OCI-LY1 (cell line): Measurements from ENCODE around the gene RNU5B-1.

Source experiments
- H2AFZ ChIP-seq: fragments of 200-600 bp; sonication (generic), shearing (Covaris generic); 2 replicates; pipeline ENCODE4 v1.6.0; 2014; ENCODE audit warnings: antibody characterized with exemption, mild to moderate bottlenecking, low read length
- H3F3A ChIP-seq: fragments of 200-600 bp; sonication (generic), shearing (Covaris generic); 2 replicates; pipeline ENCODE4 v1.6.0; 2014; ENCODE audit warnings: mild to moderate bottlenecking, antibody characterized with exemption, low read length, moderate library complexity; ENCODE audit not compliant: insufficient read depth
- H3K27ac ChIP-seq: fragments of 200-600 bp; sonication (generic); 2 replicates; pipeline ENCODE4 v1.5.1; 2014; ENCODE audit warnings: low read length, mixed run types, mild to moderate bottlenecking, low read depth; ENCODE audit not compliant: poor library complexity, severe bottlenecking
- H3K27me3 ChIP-seq: fragments of 200-600 bp; sonication (generic); 2 replicates; pipeline ENCODE4 v1.6.0; 2014; ENCODE audit warnings: antibody characterized with exemption, mild to moderate bottlenecking, low read length, moderate library complexity; ENCODE audit not compliant: insufficient read depth
- H3K36me3 ChIP-seq: fragments of 200-600 bp; sonication (generic); 2 replicates; pipeline ENCODE4 v1.6.1; 2014; ENCODE audit warnings: mild to moderate bottlenecking, antibody characterized with exemption, low read length, moderate library complexity, mixed read lengths; ENCODE audit not compliant: insufficient read depth
- H3K4me1 ChIP-seq: fragments of 200-600 bp; sonication (generic); 2 replicates; pipeline ENCODE4 v1.5.1; 2014; ENCODE audit warnings: mild to moderate bottlenecking, low read length, moderate library complexity; ENCODE audit not compliant: insufficient read depth, severe bottlenecking
- H3K4me2 ChIP-seq: fragments of 200-600 bp; sonication (generic), shearing (Covaris generic); 2 replicates; pipeline ENCODE4 v1.6.1; 2014; ENCODE audit warnings: low read length
- H3K4me3 ChIP-seq: fragments of 200-600 bp; sonication (generic); 2 replicates; pipeline ENCODE4 v1.5.1; 2014; ENCODE audit warnings: low read length, low read depth, mild to moderate bottlenecking, mixed read lengths; ENCODE audit not compliant: poor library complexity, severe bottlenecking
- H3K79me2 ChIP-seq: fragments of 200-600 bp; shearing (Covaris generic); 2 replicates; pipeline ENCODE4 v1.6.1; 2016; ENCODE audit warnings: mixed run types, low read length, mixed read lengths; ENCODE audit not compliant: insufficient read depth
- H3K9ac ChIP-seq: fragments of 200-600 bp; sonication (generic), shearing (Covaris generic); 2 replicates; pipeline ENCODE4 v1.6.1; 2014; ENCODE audit warnings: mild to moderate bottlenecking, low read length, mixed read lengths
- H3K9me2 ChIP-seq: fragments of 200-600 bp; sonication (generic), shearing (Covaris generic); 2 replicates; pipeline ENCODE4 v1.6.1; 2014; ENCODE audit warnings: low read depth, mild to moderate bottlenecking, low read length, mixed read lengths
- H3K9me3 ChIP-seq: fragments of 200-600 bp; shearing (Covaris generic); 2 replicates; pipeline ENCODE4 v1.6.1; 2014; ENCODE audit warnings: low read length, mixed read lengths
- H4K20me1 ChIP-seq: fragments of 200-600 bp; sonication (generic), shearing (Covaris generic); 2 replicates; pipeline ENCODE4 v1.6.0; 2016; ENCODE audit warnings: mild to moderate bottlenecking, low read length; ENCODE audit not compliant: insufficient read depth
- CTCF ChIP-seq: fragments of 200-600 bp; sonication (generic), shearing (Covaris generic); IDR thresholded peaks from 2 replicates; pipeline ENCODE4 v1.5.1; 2017; ENCODE audit warnings: mild to moderate bottlenecking, antibody characterized with exemption, low read length, moderate library complexity, mixed read lengths
- EZH2 ChIP-seq: fragments of 200-600 bp; sonication (generic), shearing (Covaris generic); IDR thresholded peaks from 2 replicates; pipeline ENCODE4 v1.8.0; 2017; ENCODE audit warnings: borderline replicate concordance, mixed run types, mild to moderate bottlenecking, antibody characterized with exemption, low read length, moderate library complexity, mixed read lengths

The RNU5B-1 gene

GRCh38 chr15:65287520-65287855, 17.0 kb upstream of the RNU5B-1 start:
- peak overlapping the region; percentile 74 for H3K4me3 ChIP-seq
- H3K9me2 ChIP-seq = no peaks in the 10 kb centered on the region
- peak overlapping the region; percentile 59 for H3K27ac ChIP-seq
- H3K79me2 ChIP-seq = no peaks in the 10 kb centered on the region
- peaks cover 20% of the 10 kb centered on the region for H3K4me1 ChIP-seq
- H3K4me2 ChIP-seq = peak overlapping the region; percentile 97
- H4K20me1 ChIP-seq = no peaks in the 10 kb centered on the region
- H3F3A ChIP-seq = no peaks in the 10 kb centered on the region
- H3K9me3 ChIP-seq = no peaks in the 10 kb centered on the region
- peak overlapping the region; percentile 74 for H3K9ac ChIP-seq
- no peaks in the 10 kb centered on the region for H3K27me3 ChIP-seq
- no peak overlapping the region for H2AFZ ChIP-seq
- TF ChIP-seq CTCF = no peak
- no peak for TF ChIP-seq EZH2
- no peaks in the 10 kb centered on the region for H3K36me3 ChIP-seq

- H3K4me1 ChIP-seq = peaks cover 20% of the 10 kb centered on the region
- H3K9ac ChIP-seq = no peak overlapping the region
- no peaks in the 10 kb centered on the region for H3K27me3 ChIP-seq
- TF ChIP-seq CTCF (no peak), EZH2 (no peak)
- H3K27ac ChIP-seq = no peak overlapping the region
- no peaks in the 10 kb centered on the region for H3K79me2 ChIP-seq
- H3K4me2 ChIP-seq = no peak overlapping the region
- no peaks in the 10 kb centered on the region for H3F3A ChIP-seq
- no peaks in the 10 kb centered on the region for H4K20me1 ChIP-seq
- no peak overlapping the region for H3K4me3 ChIP-seq
- H3K36me3 ChIP-seq = no peaks in the 10 kb centered on the region
- H3K9me3 ChIP-seq = no peaks in the 10 kb centered on the region
- no peaks in the 10 kb centered on the region for H3K9me2 ChIP-seq
- H2AFZ ChIP-seq = no peak overlapping the region
Measured at GRCh38 chr15:65289261-65289854, 15.1 kb upstream of the RNU5B-1 start.

- H3F3A ChIP-seq = no peaks in the 10 kb centered on the region
- no peak for TF ChIP-seq EZH2
- TF ChIP-seq CTCF = no peak
- no peak overlapping the region for H3K9ac ChIP-seq
- no peak overlapping the region for H3K27ac ChIP-seq
- H3K27me3 ChIP-seq = no peaks in the 10 kb centered on the region
- H2AFZ ChIP-seq = no peak overlapping the region
- no peaks in the 10 kb centered on the region for H3K36me3 ChIP-seq
- H3K4me1 ChIP-seq = peaks cover 23% of the 10 kb centered on the region
- H4K20me1 ChIP-seq = no peaks in the 10 kb centered on the region
- no peaks in the 10 kb centered on the region for H3K9me2 ChIP-seq
- no peak overlapping the region for H3K4me3 ChIP-seq
- H3K9me3 ChIP-seq = no peaks in the 10 kb centered on the region
- H3K4me2 ChIP-seq = no peak overlapping the region
- no peaks in the 10 kb centered on the region for H3K79me2 ChIP-seq
Measured at GRCh38 chr15:65290228-65290627, 14.2 kb upstream of the RNU5B-1 start.
